Measurements from ENCODE around the gene PSG11. TPM values are rescaled to one million over a fixed set of nuclear protein-coding genes. Genes with fewer than 3 reads are reported as not detected.
"Not testable (repeated sequence)": the region's sequence is repeated elsewhere in the genome, so short reads cannot be mapped to it uniquely, and the experiment has no call there.

Gene PSG11
- total and polyA plus RNA-seq, 8 donors: not detected

DNA sequence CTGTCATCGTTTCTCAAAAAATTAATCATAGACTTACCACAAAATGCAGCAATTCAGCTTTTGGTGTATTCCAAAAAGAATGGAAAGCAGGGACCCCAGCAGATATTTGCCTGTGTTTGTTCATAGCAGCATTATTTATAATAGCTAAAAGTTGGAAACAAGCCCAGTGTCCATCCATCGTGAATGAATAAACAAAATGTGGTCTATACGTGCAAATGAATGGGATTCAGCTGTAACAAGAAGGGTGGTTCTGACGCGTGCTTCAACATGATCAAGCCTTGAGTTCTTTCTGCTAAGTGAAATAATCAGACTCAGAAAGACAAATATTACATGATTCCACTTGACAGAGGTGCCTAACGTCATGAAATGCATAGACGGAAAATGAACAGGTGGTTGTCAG lies 36.4 kb downstream of the PSG11 start:
- H3K9me3 ChIP-seq: no peaks in the 10 kb centered on the region
- no peak for DNase-seq
- ATAC-seq: no peak
- H3K27me3 ChIP-seq: no peaks in the 10 kb centered on the region
- intact Hi-C loops (cut with DNase I): no loop called here
- FAIRE-seq: no peak
- H3K4me3 ChIP-seq: no peak overlapping the region
- no peaks in the 10 kb centered on the region for H3K36me3 ChIP-seq
- H3K4me1 ChIP-seq: no peaks in the 10 kb centered on the region
- WGBS, 2 donors: 39 to 53% methylated on average over 7 of the region's 7 CpGs
- no peak overlapping the region for H3K27ac ChIP-seq
- no peak for TF ChIP-seq CTCF (IDR thresholded peaks at IDR 0.05)

DNA sequence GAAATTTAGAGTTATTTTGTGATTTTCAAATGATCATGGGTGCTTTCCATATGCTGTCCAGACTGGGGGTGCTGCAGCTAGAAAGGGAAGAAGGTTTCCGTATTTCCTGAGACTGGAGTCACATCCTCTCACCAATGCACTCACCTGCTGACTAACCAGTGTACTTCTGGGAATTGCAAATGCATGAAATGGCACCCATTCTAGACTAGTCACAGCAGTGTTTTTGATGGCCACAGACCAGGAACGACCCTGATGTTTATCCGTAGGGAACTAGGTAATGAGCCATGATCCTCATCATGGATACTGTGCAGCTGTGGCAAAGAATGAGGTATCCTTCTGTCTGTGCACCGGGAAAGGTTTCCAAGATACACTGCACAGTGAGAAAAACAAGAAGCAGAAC lies 37.1 kb downstream of the PSG11 start:
- H3K27ac ChIP-seq; intact Hi-C loops (cut with DNase I); H3K4me1 ChIP-seq; FAIRE-seq; H3K4me3 ChIP-seq; H3K27me3 ChIP-seq; H3K9me3 ChIP-seq; ATAC-seq; DNase-seq; H3K36me3 ChIP-seq: not testable (repeated sequence)
- WGBS, 2 donors: 53 to 68% methylated on average over 4 of the region's 4 CpGs

DNA sequence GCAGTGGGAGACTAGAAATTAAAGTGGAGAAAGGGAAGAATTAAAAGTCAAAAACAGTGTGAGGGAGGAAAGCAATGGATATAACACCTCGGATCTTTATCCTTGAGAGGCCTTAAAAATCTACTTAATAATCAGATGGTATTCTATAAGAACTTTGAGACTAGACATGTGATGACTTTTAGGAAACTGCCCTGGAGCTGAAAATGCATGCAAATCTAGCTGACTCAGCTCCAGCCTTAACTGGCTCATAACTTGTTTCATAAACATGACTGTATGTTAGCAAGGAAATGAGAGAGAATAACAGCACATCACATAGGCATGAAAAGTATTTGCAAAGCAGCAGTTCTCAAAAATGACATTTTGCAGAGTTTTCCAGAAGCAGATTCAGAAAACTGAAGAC lies 38.1 kb downstream of the PSG11 start:
- intact Hi-C loops (cut with DNase I); H3K27me3 ChIP-seq: not testable (repeated sequence)

DNA sequence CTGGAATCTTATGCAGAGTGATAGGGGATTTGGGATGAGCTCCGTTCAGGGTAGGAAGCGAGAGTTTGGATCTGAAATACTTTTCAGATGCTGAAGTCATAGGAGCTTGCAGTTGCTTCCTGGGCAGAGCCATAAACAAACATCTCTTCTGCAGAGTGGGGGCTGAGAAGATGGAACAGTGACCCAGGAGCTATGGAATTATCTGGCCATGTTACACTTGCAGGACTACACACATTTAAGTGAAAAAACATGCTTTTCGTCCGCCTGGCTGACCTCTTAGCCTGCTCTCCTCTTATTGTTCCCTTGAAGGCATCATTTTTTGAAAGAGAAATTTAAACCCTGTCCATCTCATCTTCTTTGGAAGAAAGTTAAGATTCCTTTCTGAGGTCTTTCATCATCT lies 40.7 kb downstream of the PSG11 start:
- FAIRE-seq: no peak
- ATAC-seq: no peak
- intact Hi-C loops (cut with DNase I): no loop called here
- no peaks in the 10 kb centered on the region for H3K27me3 ChIP-seq
- no peaks in the 10 kb centered on the region for H3K36me3 ChIP-seq
- H3K9me3 ChIP-seq: no peaks in the 10 kb centered on the region
- no peak for TF ChIP-seq CTCF (IDR thresholded peaks at IDR 0.05)
- H3K4me1 ChIP-seq: no peaks in the 10 kb centered on the region
- H3K27ac ChIP-seq: no peak overlapping the region
- DNase-seq: no peak
- 27 to 42% methylated on average over 4 of the region's 4 CpGs for WGBS, 2 donors
- H3K4me3 ChIP-seq: no peak overlapping the region

More for the DNA sequence above, 38.1 kb downstream of the PSG11 start:
- not testable (repeated sequence) for H3K27ac ChIP-seq, FAIRE-seq, H3K9me3 ChIP-seq, H3K36me3 ChIP-seq, H3K4me1 ChIP-seq, DNase-seq, H3K4me3 ChIP-seq, ATAC-seq
- 30 to 36% methylated on average over 1 of the region's 1 CpG for WGBS, 2 donors

GRCh38 chr19:42982111-42982510 lies 44.2 kb downstream of the PSG11 start:
- FAIRE-seq; DNase-seq; intact Hi-C loops (cut with DNase I): not testable (repeated sequence)

GRCh38 chr19:42971451-42971850 lies 54.8 kb downstream of the PSG11 start:
- H3K27ac ChIP-seq; H3K27me3 ChIP-seq; H3K4me1 ChIP-seq; H3K36me3 ChIP-seq; ATAC-seq; H3K9me3 ChIP-seq; H3K4me3 ChIP-seq; DNase-seq; intact Hi-C loops (cut with DNase I); FAIRE-seq: not testable (repeated sequence)
- WGBS, 2 donors: 64 to 69% methylated on average over 5 of the region's 5 CpGs

More at GRCh38 chr19:42982111-42982510, 44.2 kb downstream of the PSG11 start:
- not testable (repeated sequence) for H3K9me3 ChIP-seq, H3K27me3 ChIP-seq, H3K27ac ChIP-seq, H3K36me3 ChIP-seq, H3K4me3 ChIP-seq, ATAC-seq, H3K4me1 ChIP-seq

DNA sequence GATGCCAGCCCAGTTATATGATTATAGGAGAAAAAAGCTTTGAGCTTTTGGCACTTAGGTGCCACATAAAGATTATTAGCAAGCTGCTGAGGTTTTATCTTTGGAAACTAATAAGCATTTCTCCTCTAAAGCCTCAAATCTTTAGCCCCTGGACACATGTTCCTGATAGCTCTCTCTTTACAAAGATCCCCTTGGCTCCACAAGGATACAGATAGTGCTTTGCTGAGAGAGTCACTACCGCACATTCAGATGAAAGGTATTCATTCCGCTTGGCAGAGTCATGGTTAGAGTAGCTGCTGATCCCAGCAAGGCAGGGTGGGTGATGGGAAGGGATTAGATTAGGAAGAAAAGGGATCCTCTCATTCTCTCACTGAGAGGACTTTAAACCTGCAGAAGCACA lies 61.1 kb downstream of the PSG11 start:
- WGBS, 2 donors: 67 to 68% methylated on average over 2 of the region's 2 CpGs
- ATAC-seq (no peak), FAIRE-seq (no peak), DNase-seq (no peak)
- Histone ChIP-seq H3K36me3 (no peaks in the 10 kb centered on the region), H3K27ac (no peak overlapping the region), H3K9me3 (no peaks in the 10 kb centered on the region), H3K27me3 (no peaks in the 10 kb centered on the region), H3K4me1 (no peaks in the 10 kb centered on the region), H3K4me3 (no peak overlapping the region)
- intact Hi-C loops (cut with DNase I): no loop called here
- TF ChIP-seq CTCF (IDR thresholded peaks at IDR 0.05): no peak
